Measurements from ENCODE around the gene ZBTB7A.

- no peak for TF ChIP-seq CTCF (conservative IDR thresholded peaks at IDR 0.05; ENCODE audit: low read length)
- no peak for TF ChIP-seq EZH2phosphoT487 (IDR thresholded peaks at IDR 0.05; ENCODE audit: borderline replicate concordance)
Observed at GRCh38 chr19:4094291-4094690, 27.6 kb upstream of the ZBTB7A start.

All from Loucy (cell line).